SK-N-SH (cell line): ENCODE results near the gene TEKT5.

Experiments
- EP300 ChIP-seq, 2 experiments: IDR thresholded peaks; 2 replicates each; pipeline versions ENCODE4 v1.4.0 to v1.6.1; 2012; ENCODE audit warnings: borderline replicate concordance in 1 of 2, low read depth in 1 of 2, low read length in 1 of 2
- GABPA ChIP-seq: IDR thresholded peaks from 2 replicates; pipeline ENCODE4 v1.4.0; 2012; ENCODE audit warnings: low read depth, mild to moderate bottlenecking
- RCOR1 ChIP-seq: fragments of 150-350 bp; IDR thresholded peaks from 2 replicates; pipeline ENCODE4 v1.6.1; 2017; ENCODE audit warnings: antibody characterized with exemption, low read length
- RFX5 ChIP-seq: IDR thresholded peaks from 2 replicates; pipeline ENCODE4 v1.6.1; 2012; ENCODE audit warnings: mild to moderate bottlenecking, improper control_type of control experiment, low read length
- TF ChIP-seq, protein P1 (sequence below): fragments of 200-600 bp; sonication (generic); IDR thresholded peaks from 2 replicates; pipeline ENCODE4 v1.6.1; 2017; ENCODE audit warnings: antibody characterized with exemption, mild to moderate bottlenecking, moderate library complexity

DNA sequence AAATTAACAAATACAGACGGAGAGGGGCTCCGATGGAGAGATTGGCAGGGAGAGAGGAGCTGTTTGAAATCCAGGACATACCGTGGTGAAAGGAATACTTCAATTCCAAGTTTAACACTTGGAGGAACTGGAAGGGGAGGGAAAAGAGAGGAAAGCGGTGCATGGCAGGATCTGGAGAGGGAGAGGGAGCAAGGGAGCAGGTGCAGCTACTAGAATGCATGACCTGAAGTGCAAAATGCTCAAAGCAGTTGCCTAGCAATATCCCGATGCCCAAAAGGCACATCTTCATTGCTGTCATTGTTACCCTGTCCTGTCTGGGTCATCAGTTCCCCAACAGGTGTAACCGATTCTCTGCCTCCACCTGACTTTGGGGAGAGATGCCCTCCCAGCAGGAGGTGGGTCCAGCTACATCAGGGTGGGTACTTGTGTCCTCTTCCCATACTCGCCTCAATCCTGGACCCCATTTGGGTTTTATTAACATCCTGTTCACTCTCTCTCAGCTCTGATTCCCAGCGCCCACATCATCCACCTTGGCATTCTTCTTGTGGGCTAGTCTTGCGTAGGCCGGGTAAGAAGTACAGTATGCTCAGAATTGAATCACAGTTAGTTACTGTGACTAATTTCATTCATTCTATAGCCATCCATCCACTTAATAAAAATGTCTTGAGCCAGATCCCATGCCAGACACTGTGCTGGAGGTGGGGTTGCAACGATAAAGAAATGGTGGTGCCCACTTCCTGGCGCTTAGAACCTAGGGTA is 76.9 kb downstream of the TEKT5 start:
- TF ChIP-seq GABPA (no peak), EP300 (IDR thresholded peaks at IDR 0.05; ENCODE audit: borderline replicate concordance in 1 of 2, low read depth in 1 of 2, low read length in 1 of 2) (no peak), RCOR1 (no peak), RFX5 (no peak)
- TF ChIP-seq, protein P1, sequence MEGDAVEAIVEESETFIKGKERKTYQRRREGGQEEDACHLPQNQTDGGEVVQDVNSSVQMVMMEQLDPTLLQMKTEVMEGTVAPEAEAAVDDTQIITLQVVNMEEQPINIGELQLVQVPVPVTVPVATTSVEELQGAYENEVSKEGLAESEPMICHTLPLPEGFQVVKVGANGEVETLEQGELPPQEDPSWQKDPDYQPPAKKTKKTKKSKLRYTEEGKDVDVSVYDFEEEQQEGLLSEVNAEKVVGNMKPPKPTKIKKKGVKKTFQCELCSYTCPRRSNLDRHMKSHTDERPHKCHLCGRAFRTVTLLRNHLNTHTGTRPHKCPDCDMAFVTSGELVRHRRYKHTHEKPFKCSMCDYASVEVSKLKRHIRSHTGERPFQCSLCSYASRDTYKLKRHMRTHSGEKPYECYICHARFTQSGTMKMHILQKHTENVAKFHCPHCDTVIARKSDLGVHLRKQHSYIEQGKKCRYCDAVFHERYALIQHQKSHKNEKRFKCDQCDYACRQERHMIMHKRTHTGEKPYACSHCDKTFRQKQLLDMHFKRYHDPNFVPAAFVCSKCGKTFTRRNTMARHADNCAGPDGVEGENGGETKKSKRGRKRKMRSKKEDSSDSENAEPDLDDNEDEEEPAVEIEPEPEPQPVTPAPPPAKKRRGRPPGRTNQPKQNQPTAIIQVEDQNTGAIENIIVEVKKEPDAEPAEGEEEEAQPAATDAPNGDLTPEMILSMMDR = no peak
